Choroid plexus epithelial cell (primary cell): ENCODE results near the gene NRL.

Experiments
- DNase-seq: peaks from one replicate; pipeline ENCODE4 v3.0.0-alpha.2; 2010; ENCODE audit warnings: low read depth
- H3K4me3 ChIP-seq: 2 replicates; pipeline ENCODE4 v1.5.1; 2011; ENCODE audit warnings: low read depth, mild to moderate bottlenecking, control low read depth, low read length, moderate library complexity
- TF ChIP-seq, protein P1 (sequence below): conservative IDR thresholded peaks from 2 replicates; pipeline ENCODE4 v1.5.1; 2011; ENCODE audit warnings: low read depth, mild to moderate bottlenecking, control low read depth, inconsistent platforms, low read length, moderate library complexity

The NRL gene

DNA sequence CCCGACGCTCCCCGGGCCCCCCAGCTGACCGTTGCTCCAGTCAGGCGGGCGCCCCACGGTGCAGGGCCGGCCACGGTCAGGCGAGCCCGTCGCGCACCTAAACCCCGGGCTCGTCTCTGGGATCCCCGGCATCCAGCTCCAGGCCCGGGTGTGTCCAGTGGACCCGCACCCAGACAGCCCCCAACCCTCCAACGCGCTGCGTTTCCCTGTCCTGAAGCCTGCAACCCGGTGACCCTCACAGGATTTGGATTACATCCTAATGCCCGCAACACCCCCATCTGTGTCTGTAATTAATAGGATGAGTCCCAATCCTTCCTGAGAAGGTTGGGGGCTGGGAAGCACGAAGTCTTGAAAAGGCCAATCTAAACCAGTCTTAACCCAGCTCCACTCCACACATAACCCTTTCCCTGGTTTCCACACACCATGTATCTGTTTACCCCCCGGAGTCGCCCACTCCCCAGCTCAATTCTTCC lies 33.0 kb downstream of the NRL start:
- H3K4me3 ChIP-seq = peak overlapping the region; percentile 58
- DNase-seq = no peak

DNA sequence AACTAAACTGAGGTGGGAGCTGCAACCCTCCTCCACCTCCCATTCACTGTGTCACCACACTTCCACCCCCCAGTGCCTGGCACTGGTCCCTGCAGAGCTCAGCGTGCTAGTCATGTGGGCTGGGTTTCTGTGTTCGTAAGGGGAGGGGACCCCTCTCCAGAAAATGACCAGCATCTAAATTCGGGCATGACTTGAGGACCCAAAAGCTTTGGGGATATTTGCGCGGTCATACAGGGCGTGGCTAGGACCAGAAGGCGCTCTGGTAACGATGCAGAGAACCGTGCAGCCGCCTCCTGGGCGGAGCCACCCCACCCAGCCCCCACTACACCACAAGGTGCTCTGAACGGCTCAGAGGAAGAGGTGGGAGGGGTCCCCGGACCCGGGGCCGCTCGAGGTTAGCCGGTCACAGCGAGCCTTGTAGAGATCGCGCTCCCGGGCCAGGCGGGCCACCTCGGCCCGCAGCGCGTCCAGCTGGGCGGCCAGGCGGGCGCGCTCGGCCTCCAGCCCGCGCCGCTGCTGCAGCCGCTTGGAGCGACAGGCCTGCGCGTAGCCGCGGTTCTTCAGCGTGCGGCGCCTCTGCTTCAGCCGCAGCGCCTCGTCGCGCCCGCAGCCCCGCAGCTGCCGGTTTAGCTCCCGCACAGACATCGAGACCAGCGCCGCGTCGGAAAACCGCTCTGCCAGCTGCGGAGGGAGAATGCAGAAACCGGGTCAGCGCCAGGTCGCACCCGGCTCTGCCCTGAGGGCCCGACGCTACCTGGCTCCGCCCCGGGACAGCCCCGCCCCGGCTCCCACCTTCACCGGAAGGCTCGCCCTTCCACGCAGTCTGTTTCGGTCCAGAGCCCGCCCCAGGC lies 33.6 kb downstream of the NRL start:
- peak; percentile 24 for DNase-seq
- peak overlapping the region; percentile 58 for H3K4me3 ChIP-seq
- TF ChIP-seq, protein P1, sequence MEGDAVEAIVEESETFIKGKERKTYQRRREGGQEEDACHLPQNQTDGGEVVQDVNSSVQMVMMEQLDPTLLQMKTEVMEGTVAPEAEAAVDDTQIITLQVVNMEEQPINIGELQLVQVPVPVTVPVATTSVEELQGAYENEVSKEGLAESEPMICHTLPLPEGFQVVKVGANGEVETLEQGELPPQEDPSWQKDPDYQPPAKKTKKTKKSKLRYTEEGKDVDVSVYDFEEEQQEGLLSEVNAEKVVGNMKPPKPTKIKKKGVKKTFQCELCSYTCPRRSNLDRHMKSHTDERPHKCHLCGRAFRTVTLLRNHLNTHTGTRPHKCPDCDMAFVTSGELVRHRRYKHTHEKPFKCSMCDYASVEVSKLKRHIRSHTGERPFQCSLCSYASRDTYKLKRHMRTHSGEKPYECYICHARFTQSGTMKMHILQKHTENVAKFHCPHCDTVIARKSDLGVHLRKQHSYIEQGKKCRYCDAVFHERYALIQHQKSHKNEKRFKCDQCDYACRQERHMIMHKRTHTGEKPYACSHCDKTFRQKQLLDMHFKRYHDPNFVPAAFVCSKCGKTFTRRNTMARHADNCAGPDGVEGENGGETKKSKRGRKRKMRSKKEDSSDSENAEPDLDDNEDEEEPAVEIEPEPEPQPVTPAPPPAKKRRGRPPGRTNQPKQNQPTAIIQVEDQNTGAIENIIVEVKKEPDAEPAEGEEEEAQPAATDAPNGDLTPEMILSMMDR = no peak

More for the DNA sequence above, 33.0 kb downstream of the NRL start:
- TF ChIP-seq, protein P1 = no peak

DNA sequence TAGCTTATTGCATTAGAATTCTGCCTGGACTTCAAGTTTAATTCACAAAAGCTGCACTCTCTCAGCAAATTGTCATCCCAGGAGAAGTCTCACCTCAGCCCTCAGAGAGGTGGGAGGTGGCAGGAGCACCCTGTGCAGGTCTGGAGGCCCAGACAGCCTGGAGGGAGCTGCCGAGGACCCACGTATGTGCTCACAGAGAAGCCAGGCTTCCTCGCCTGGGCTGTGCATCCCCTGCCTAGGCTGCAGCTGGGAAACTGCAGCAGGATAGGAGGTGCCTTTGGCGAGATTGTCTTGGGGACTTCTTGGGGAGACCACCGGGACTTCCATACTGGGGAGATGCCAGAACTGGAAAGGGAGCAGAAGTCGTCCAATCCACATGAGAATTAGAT lies 34.6 kb downstream of the NRL start:
- no peak for DNase-seq
- TF ChIP-seq, protein P1 = no peak
- H3K4me3 ChIP-seq = no peak overlapping the region

DNA sequence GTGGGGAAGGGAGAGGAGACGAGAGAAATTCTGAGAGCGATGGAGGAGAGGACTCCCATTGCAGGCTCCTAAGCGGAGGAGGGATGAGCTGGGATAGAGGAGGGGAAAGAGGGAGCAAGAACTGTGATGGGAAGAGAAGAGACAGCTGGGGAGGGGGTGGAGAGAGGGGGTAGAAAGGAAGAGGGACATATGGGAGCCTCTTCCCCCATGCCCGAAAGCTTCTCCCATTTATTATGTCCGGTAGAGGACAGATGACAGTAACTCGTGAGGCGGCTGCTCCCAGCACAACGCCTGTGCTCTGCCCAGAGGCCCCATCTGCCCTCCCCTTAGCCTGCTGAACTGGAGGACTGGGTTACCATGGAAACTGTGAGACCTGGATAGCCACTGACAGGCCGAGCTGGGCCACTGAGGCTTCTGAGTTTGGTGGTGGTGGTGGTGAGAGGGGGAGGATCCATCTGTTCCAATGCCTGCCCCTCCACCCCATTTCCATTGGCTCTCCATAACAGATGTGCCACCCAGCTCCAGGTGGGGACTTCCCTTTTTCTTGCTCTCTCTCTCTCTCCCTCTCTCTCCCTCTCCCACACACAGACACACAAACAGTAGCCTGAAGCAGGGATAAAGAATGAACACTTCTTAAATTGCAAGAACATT lies 35.1 kb downstream of the NRL start:
- TF ChIP-seq, protein P1 = no peak

DNA sequence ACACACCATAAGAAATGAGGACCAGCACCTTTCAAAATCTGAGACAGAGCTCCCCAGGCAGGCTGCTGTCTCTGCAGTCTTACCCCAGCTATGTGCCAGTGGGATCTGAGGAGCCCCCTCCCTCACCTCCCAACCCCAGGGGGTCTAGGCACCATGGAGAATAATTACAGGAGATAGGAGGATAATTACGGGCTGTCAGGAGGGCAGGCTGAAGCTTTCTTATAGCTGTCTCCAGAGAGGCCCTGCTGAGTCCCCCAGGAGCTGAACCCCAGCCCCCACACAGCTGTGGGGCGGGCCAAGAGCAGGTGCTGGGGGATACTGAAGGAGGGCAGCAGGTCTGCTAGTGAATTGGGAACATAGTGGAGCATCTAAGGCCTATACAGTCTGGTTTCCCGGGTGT lies 36.6 kb downstream of the NRL start:
- H3K4me3 ChIP-seq = no peak overlapping the region
- no peak for DNase-seq
- TF ChIP-seq, protein P1 = no peak

More for the DNA sequence above, 35.1 kb downstream of the NRL start:
- DNase-seq = no peak
- H3K4me3 ChIP-seq = no peak overlapping the region

DNA sequence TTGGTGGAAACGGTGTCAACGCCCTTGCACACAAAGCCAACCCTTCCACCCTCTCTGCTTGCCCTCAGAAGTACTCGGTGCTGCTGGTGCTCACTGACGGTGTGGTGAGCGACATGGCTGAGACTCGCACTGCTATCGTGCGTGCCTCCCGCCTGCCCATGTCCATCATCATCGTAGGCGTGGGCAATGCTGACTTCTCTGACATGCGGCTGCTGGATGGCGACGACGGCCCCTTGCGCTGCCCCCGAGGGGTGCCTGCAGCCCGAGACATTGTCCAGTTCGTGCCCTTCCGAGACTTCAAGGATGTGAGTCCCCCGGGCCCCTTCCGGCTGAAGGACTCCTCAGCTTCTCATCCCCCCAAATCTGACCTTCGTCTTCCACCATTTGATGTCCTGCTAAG lies 37.7 kb downstream of the NRL start:
- no peak for DNase-seq
- H3K4me3 ChIP-seq = no peak overlapping the region
- TF ChIP-seq, protein P1 = no peak

DNA sequence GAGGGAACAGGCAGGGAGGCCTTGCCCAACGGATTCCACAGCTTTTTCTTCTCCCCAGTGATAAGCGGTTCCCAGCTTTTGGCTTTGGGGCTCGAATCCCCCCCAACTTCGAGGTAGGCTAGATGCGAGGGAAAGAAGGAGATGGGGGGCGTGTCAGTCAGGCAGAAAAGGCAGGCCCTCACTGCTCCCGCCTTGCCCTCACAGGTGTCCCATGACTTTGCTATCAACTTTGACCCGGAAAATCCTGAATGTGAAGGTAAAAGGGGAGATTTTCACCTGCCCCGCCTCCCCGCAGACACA lies 38.5 kb downstream of the NRL start:
- H3K4me3 ChIP-seq = no peak overlapping the region
- DNase-seq = no peak
- TF ChIP-seq, protein P1 = no peak
